ENCODE data around the gene OSMR.
A peak's percentile ranks its signal among the peaks of the same experiment; 100 is the strongest.

OSMR gene

DNA sequence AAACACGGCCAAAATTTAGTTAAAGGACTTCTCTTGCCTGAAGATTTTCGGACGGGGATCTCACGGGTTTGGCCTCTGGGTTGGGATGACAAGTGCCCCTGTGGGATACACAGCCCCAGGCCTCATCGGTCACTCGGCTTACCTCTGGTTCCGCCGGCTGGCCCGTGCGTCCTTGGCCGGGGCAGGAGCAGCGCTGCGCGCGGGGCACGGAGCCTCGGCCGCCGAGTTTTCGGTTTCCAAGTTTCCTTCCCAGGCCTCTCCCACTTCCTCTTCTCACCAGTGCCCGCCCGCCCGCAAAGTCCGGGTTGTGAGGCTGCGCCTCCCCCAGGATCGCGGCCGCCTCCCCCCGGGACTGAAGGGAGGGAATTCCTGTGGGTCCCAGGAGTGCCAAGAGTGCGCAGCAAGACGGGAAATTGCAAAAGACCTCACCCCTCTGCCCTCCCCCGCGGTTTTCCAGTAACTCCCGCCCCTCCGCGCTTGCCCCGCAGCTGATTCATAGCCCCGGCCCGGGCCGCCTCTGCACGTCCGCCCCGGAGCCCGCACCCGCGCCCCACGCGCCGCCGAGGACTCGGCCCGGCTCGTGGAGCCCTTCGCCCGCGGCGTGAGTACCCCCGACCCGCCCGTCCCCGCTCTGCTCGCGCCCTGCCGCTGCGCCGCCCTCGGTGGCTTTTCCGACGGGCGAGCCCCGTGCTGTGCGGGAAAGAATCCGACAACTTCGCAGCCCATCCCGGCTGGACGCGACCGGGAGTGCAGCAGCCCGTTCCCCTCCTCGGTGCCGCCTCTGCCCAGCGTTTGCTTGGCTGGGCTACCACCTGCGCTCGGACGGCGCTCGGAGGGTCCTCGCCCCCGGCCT is at the start of gene OSMR:
Gene OSMR, plus strand, starts transcription at position 487 of the 853 bp plus-strand sequence. CDS start 23,033 bp downstream, outside the sequence.
- H3K9me3 ChIP-seq (ENCODE audit: control insufficient read depth, insufficient read depth, low read length) = no peaks in the 10 kb centered on the region
- peak within 1 kb of the TSS; percentile 75 for H3K9ac ChIP-seq (ENCODE audit: low read depth, low read length)
- H3K4me1 ChIP-seq (ENCODE audit: insufficient read depth, low read length) = peaks cover 3% of the 10 kb centered on the region; the same call in 1 of the 2 replicates
- H3K36me3 ChIP-seq (ENCODE audit: insufficient read depth, low read length) = no peaks in the 10 kb centered on the region

DNA sequence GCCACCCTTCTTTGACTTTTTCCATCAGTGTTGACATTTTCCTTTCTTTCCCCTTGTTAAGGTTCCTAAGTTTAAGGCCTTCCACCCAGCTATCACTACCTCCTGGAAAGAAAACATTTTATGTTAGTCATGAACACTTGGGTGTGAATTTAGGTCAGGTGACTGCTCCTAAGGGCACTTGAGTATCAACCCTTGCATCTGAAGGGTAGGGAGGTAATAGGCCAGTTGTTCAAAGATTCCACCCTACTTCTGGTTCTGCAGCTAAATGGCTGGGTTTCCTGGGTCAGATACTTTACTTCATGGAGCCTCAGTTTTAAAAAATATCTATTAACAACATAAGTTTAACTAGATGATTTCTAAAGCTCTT is 49.1 kb upstream of the OSMR start:
- Histone ChIP-seq H3K9ac (ENCODE audit: low read depth, low read length) (no peak overlapping the region), H3K36me3 (ENCODE audit: insufficient read depth, low read length) (no peaks in the 10 kb centered on the region), H3K9me3 (ENCODE audit: control insufficient read depth, insufficient read depth, low read length) (no peaks in the 10 kb centered on the region), H3K4me1 (ENCODE audit: insufficient read depth, low read length) (no peaks in the 10 kb centered on the region)

DNA sequence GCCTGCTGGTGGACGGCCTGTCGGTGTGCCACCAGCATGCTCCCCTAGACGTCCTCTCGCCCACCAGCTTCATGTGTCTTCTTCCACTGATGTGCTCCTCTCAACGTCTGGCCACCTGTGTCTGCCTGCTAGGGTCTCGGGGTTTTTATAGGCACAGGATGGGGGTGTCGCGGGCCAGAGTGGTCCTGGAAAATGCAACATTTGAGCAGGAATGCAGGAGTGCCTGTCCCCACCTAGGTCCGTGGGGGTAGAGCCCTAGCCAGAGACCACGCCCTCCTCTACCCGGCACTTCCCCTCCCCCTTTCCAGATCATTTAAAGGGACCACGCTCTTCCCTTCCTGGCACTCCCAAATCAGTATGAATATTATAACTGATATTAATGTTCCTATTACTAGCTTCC is 48.0 kb upstream of the OSMR start:
- Histone ChIP-seq H3K36me3 (ENCODE audit: insufficient read depth, low read length) (no peaks in the 10 kb centered on the region), H3K9me3 (ENCODE audit: control insufficient read depth, insufficient read depth, low read length) (no peaks in the 10 kb centered on the region), H3K9ac (ENCODE audit: low read depth, low read length) (no peak overlapping the region), H3K4me1 (ENCODE audit: insufficient read depth, low read length) (no peaks in the 10 kb centered on the region)

DNA sequence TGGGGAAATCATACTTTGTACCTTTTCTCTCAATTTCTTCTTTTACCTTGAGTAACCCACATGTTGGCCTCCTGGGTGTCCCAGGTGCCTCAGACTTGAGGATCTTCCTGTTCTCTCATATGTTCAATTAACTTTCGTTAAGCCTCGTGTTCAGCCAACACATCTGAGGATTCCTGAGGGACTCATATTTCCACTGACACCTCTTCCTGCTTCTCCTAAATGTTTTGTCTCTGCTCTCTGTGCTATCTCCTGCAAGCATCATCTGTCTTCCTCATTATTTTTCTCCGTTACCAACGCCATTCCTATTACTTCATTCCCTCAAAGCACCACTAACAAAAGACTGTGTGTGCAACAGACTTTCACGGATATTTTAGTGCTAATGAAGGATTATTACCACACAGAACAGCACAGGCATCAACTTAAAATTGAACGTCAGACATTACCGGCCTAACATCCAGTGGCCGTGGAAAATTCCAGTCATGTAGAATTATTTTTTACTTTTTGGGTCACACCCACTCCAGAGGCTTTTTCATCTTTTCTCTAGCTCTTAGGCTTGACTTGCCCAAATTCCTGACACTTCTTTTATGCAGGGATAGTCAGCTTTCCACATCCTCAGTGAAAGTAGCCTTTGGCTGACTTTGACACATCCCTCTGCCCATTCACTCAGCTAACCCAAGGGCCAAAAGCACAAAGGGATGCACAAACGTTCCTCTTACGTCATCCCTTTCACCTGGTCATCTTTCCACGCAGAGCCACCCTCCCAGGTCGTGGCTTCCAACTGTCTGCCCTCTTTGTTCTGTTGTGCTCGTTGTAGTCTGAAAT is 46.0 kb upstream of the OSMR start:
- Histone ChIP-seq H3K9me3 (ENCODE audit: control insufficient read depth, insufficient read depth, low read length) (no peaks in the 10 kb centered on the region), H3K36me3 (ENCODE audit: insufficient read depth, low read length) (no peaks in the 10 kb centered on the region), H3K9ac (ENCODE audit: low read depth, low read length) (no peak overlapping the region), H3K4me1 (ENCODE audit: insufficient read depth, low read length) (no peaks in the 10 kb centered on the region)

DNA sequence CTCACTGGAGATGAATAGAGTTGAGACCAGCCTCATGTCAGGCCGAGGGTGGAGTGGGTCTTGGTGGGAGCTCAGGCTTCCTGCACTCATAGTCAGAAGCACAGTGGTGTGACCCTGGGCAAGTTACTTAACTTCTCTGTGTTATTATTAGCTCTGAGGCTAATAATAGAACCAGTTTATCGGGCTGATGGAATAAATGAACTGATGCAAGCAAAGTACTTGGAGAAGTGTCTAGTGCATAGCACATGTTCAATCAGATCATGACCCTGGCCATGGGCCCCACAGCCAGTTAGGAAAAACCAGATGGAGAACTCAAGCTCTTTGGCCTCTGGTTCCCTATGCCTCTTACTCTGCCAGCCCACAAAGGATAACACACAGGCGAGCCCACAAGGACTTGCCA is 45.3 kb upstream of the OSMR start:
- Histone ChIP-seq H3K9me3 (ENCODE audit: control insufficient read depth, insufficient read depth, low read length) (no peaks in the 10 kb centered on the region), H3K36me3 (ENCODE audit: insufficient read depth, low read length) (no peaks in the 10 kb centered on the region), H3K4me1 (ENCODE audit: insufficient read depth, low read length) (no peaks in the 10 kb centered on the region), H3K9ac (ENCODE audit: low read depth, low read length) (no peak overlapping the region)

DNA sequence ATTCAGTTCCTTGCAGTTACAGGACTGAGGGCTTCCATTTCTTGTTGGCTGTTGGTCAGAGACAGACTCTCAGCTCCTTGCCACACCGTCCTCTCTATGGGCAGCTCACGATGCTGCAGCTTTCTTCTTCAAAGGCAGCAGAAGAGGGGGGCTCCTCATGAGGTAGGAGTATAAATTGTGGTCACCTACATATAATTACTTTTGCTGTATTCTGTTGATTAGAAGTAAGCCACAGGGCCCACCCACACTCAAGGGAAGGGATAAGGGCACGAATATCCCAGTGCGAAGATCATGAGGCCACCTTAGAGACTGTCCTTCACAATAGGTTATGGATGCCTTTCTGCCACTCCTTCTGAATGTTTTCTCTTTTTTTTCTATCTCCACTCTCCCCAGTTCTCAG is 43.7 kb upstream of the OSMR start:
- H3K9ac ChIP-seq (ENCODE audit: low read depth, low read length) = no peak overlapping the region
- no peaks in the 10 kb centered on the region for H3K4me1 ChIP-seq (ENCODE audit: insufficient read depth, low read length)
- no peaks in the 10 kb centered on the region for H3K36me3 ChIP-seq (ENCODE audit: insufficient read depth, low read length)
- H3K9me3 ChIP-seq (ENCODE audit: control insufficient read depth, insufficient read depth, low read length) = no peaks in the 10 kb centered on the region

DNA sequence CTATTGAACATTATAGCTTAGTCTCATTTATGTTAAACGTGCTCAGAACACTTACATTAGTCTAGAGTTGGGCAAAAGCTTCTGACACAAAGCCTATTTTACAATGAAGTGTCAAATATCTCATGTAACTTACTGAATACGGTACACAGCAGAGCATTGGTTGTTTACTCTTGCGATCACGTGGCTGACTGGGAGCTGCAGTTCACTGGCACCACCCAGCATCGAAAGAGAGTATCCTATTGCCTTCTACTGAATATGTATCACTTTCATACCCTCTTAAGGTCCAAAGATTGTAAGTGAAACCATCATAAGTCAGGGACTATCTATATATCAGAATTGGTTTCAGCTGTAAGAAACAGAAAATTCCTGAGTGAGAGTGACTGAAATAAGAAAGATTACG is 42.6 kb upstream of the OSMR start:
- no peaks in the 10 kb centered on the region for H3K9me3 ChIP-seq (ENCODE audit: control insufficient read depth, insufficient read depth, low read length)
- H3K9ac ChIP-seq (ENCODE audit: low read depth, low read length) = no peak overlapping the region
- H3K4me1 ChIP-seq (ENCODE audit: insufficient read depth, low read length) = no peaks in the 10 kb centered on the region
- H3K36me3 ChIP-seq (ENCODE audit: insufficient read depth, low read length) = no peaks in the 10 kb centered on the region

DNA sequence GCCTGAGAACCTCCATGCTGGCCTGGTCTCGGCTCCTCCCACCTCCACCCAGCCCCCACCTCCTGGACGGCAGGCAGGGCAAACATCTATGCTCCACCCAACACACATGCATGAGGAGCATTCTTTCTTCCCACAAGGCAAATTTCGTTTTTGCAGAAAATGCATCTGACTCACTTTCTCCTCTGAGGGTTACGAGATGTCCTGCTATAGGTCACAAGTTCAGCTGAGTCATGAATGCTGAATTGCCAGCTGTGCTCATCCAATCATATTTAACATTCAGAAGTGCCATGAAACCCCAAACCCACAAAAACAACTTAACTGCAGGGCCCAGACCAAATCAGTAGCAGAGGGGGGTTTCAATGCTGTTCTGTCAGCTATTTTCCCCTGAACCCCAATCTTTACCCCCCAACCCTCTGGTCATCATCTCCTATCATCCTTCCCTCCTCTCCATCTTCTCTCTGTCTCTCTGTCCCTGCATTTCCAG is 39.0 kb upstream of the OSMR start:
- Histone ChIP-seq H3K36me3 (ENCODE audit: insufficient read depth, low read length) (no peaks in the 10 kb centered on the region), H3K4me1 (ENCODE audit: insufficient read depth, low read length) (peaks cover 7% of the 10 kb centered on the region; the same call in 1 of the 2 replicates), H3K9ac (ENCODE audit: low read depth, low read length) (no peak overlapping the region), H3K9me3 (ENCODE audit: control insufficient read depth, insufficient read depth, low read length) (no peaks in the 10 kb centered on the region)

DNA sequence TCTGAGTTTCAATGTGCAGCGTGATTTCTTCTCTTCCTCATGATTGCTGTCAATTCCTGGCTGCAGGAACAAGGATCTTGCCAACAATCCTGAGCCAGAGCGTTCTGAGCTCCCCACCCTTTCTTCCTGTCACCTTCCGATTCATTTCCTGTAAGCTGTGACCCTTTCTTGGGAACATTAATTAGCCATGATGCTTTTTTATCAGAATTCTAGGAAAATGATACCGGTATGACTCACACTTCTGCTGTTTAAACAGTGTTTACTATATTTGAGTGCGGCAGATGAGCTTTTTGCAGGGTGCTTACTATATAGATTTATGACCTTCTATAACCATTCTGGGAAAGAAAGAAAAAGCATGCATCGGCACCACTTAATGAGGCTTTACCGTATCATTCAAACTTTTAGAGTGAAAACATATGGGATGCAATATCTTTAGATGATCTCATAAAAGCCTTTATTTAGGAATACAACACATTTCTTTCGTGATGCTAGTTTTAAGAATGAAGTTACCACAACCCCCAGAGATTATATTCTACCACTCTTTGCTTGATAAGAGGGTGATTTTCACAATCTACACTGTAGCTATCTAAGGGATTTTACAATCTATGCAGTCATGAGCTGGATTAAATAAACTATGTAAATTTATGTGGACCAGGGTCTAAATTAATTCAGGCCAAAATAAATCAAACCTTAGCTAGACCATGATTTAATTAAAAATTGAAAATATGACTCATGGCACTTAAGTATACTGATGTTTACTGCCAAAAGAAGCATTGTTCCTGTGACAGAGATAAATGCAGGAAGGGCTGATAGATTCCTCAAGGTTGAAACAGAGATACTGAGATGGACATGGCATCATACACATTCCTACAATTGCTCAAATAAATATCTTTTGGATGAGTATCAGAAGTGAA is 38.0 kb upstream of the OSMR start:
- Histone ChIP-seq H3K4me1 (ENCODE audit: insufficient read depth, low read length) (peaks cover 7% of the 10 kb centered on the region; the same call in 1 of the 2 replicates), H3K9me3 (ENCODE audit: control insufficient read depth, insufficient read depth, low read length) (no peaks in the 10 kb centered on the region), H3K36me3 (ENCODE audit: insufficient read depth, low read length) (no peaks in the 10 kb centered on the region), H3K9ac (ENCODE audit: low read depth, low read length) (no peak overlapping the region)

DNA sequence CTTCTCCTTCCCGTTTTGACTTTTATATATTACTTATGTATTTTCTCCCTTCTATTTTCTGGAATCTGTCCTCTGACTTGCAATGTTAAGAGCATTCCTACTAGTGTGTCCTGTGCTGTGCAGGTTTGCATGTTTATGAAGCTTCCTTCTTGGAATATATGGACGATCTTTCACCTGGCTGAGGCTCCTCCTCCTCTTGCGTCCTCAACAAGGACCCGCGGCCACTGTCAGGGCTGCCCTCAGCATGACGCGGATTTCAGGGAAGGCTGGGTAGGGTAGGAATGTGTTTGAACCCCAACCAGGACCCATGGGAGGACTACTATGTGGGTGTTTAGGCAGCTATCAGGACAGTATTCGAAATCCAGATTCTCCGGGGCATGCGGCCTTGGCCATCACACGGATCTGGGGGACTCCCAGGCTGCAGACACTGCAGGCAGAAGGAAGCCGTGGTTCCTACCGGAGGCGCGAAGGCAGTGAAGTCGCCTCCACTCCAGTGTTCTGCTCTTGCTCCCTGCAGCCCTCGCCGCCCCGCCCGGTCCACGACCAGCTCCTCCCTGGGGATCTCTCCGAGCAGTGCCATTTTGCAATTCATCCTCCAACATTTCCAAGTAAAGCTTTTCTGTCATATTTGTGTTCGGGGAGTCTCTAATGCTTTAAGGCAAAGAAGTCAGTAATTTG is 37.0 kb upstream of the OSMR start:
- Histone ChIP-seq H3K9me3 (ENCODE audit: control insufficient read depth, insufficient read depth, low read length) (no peaks in the 10 kb centered on the region), H3K4me1 (ENCODE audit: insufficient read depth, low read length) (peaks cover 7% of the 10 kb centered on the region; the same call in 1 of the 2 replicates), H3K36me3 (ENCODE audit: insufficient read depth, low read length) (no peaks in the 10 kb centered on the region), H3K9ac (ENCODE audit: low read depth, low read length) (no peak overlapping the region)

DNA sequence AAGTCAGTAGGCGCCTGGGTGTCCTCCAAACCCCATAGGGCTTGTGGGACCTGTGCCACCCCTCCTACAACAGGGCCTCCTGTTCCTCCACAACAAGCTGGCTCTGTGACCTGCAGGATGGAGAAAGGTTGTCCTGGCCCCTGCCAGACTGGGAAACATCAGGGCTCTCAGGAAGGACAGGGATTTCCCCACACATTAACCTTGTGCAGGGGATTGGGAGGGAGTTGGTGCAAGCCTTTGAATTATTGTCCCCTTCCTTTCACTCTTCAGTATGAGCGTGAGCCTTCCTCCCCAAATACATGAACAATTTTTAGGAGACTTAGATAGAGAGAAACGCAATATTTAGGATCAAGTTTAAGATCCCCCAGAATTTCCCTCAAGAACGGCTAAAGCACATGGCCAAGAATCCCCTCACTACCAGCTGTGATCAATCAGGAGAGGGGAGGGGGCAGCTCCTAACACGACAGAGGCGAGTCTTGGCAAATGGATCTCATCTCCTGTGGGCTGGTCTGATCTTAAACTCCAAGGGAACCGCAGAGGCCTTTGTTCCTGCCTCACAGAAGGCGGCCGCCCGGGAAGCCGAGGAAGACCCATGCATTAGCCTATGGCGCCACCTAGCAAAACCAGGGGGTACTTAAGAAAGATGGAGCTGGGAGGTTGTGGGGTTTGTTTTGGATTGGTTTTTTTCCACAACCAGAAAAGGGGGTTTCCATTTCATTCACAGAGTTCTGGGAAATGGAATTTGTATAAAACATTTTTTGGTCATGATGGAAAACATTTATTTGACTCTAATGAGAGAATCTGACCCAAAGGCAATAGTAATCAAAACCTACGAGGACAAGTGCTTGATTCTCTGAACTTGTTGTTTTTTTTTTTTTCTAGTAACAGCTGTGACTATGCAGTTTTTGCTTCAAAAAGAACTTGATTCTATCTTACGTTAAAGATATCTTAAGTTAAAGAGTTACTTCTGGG is 36.1 kb upstream of the OSMR start:
- no peak overlapping the region for H3K9ac ChIP-seq (ENCODE audit: low read depth, low read length)
- no peaks in the 10 kb centered on the region for H3K36me3 ChIP-seq (ENCODE audit: insufficient read depth, low read length)

DNA sequence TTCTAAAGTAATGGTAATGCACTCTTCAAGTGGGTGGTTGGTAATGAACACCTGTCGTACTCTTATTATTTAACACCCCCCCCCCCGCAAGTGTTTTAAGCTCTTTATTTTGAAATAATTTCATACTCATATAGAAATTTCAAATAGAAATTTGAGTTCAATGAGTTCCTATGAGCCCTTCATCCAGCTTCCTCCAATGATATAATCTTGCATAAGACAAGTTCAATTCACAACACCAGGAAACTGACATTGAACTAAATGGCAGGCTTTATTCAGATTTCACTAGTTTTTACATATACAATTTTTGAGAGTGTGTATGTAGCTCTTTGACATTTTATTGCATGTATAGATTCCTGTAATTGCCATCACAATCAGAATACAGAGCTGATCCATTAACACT is 30.9 kb upstream of the OSMR start:
- Histone ChIP-seq H3K9ac (ENCODE audit: low read depth, low read length) (no peak overlapping the region), H3K9me3 (ENCODE audit: control insufficient read depth, insufficient read depth, low read length) (no peaks in the 10 kb centered on the region), H3K36me3 (ENCODE audit: insufficient read depth, low read length) (no peaks in the 10 kb centered on the region), H3K4me1 (ENCODE audit: insufficient read depth, low read length) (peaks cover 9% of the 10 kb centered on the region; the same call in 1 of the 2 replicates)

More for the DNA sequence above, 36.1 kb upstream of the OSMR start:
- H3K4me1 ChIP-seq (ENCODE audit: insufficient read depth, low read length) = peaks cover 7% of the 10 kb centered on the region; the same call in 1 of the 2 replicates
- no peaks in the 10 kb centered on the region for H3K9me3 ChIP-seq (ENCODE audit: control insufficient read depth, insufficient read depth, low read length)

All from ES-I3 (cell line).